Measurements from ENCODE around the gene HES2. TPM values are rescaled to one million over a fixed set of nuclear protein-coding genes. Genes with fewer than 3 reads are reported as not detected.

HES2 gene
- not detected in 2 replicates for total RNA-seq (2014; rRNA removed; shearing (Covaris generic); ENCODE audit: low replicate concordance)

DNA sequence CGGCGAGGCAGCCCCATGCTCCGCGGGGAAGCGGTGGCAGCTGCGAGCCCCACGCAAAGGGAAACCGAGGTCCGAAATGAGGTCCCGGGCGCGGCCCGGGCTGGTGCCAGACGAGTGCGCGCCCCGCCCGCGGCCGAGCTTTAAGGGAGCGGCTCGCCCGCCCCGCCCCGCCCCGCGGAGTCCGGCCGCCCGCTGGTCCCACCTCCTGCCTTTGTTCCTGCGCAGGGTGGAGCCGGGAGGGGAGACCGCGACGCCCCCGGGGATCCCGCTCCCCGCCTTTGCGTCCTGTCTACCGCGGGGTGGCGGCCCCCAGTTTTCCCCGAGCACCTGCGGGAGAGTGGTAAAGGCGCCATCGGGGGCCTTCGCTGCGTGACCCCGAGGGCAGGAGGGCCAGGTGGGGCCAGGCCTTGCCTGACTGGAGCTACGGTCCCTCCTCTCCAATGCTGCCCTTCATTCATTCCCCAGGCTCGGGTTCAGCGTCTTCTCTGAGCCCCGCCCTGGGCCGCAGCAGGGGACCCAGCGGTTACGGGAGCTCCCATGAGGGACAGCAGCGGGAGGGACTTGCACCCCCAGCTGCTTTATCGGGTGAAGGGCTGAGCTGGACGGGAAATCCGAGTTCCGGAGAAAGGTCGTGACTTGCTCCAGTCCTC lies at the start of gene HES2:
HES2 (minus strand) TSS at position 116 of the 650 bp plus-strand sequence; CDS start at position 17, 99 bp downstream.
- no peak within 1 kb of the TSS for H2AFZ ChIP-seq (ENCODE audit: low read length)
- no peaks in the 10 kb centered on the region for H4K20me1 ChIP-seq (ENCODE audit: insufficient read depth, low read depth, low read length)
- no peak within 1 kb of the TSS for H3K9ac ChIP-seq (ENCODE audit: low read length)
- H3K4me3 ChIP-seq (ENCODE audit: low read length): no peak within 1 kb of the TSS
- H3K27ac ChIP-seq (ENCODE audit: low read length): no peak within 1 kb of the TSS
- H3K79me2 ChIP-seq (ENCODE audit: low read length): no peaks in the 10 kb centered on the region
- H3K9me3 ChIP-seq (ENCODE audit: low read length): no peaks in the 10 kb centered on the region
- H3K4me1 ChIP-seq (ENCODE audit: low read length): no peaks in the 10 kb centered on the region; the same call in 1 of the 2 replicates
- DNase-seq: no peak
- no peak within 1 kb of the TSS for H3K4me2 ChIP-seq (ENCODE audit: low read depth, low read length, poor library complexity, severe bottlenecking)
- H3K27me3 ChIP-seq (ENCODE audit: low read length): no peaks in the 10 kb centered on the region
- no peaks in the 10 kb centered on the region for H3K36me3 ChIP-seq (ENCODE audit: insufficient read depth, low read length)
- no peaks in the 10 kb centered on the region for H3K9me2 ChIP-seq (replicated peaks; ENCODE audit: insufficient read depth, low read length)

- H4K20me1 ChIP-seq (ENCODE audit: insufficient read depth, low read depth, low read length): no peaks in the 10 kb centered on the region
These were observed 49.2 kb upstream of the HES2 start for GRCh38 chr1:6468729-6469461.

GRCh38 chr1:6467744-6468688 lies 48.3 kb upstream of the HES2 start:
- no peak overlapping the region for H3K4me2 ChIP-seq (ENCODE audit: low read depth, low read length, poor library complexity, severe bottlenecking)
- H3K9me3 ChIP-seq (ENCODE audit: low read length): no peaks in the 10 kb centered on the region
- no peaks in the 10 kb centered on the region for H3K36me3 ChIP-seq (ENCODE audit: insufficient read depth, low read length)
- no peak overlapping the region for H2AFZ ChIP-seq (ENCODE audit: low read length)
- H3K4me3 ChIP-seq (ENCODE audit: low read length): no peak overlapping the region
- DNase-seq: no peak
- H3K9me2 ChIP-seq (replicated peaks; ENCODE audit: insufficient read depth, low read length): no peaks in the 10 kb centered on the region
- no peaks in the 10 kb centered on the region for H3K27me3 ChIP-seq (ENCODE audit: low read length)
- no peak overlapping the region for H3K27ac ChIP-seq (ENCODE audit: low read length)
- no peaks in the 10 kb centered on the region for H3K4me1 ChIP-seq (ENCODE audit: low read length)
- no peaks in the 10 kb centered on the region for H3K79me2 ChIP-seq (ENCODE audit: low read length)
- no peak overlapping the region for H3K9ac ChIP-seq (ENCODE audit: low read length)
- no peaks in the 10 kb centered on the region for H4K20me1 ChIP-seq (ENCODE audit: insufficient read depth, low read depth, low read length)

More at GRCh38 chr1:6468729-6469461, 49.2 kb upstream of the HES2 start:
- Histone ChIP-seq H3K4me3 (ENCODE audit: low read length) (no peak overlapping the region), H3K9ac (ENCODE audit: low read length) (no peak overlapping the region), H3K4me2 (ENCODE audit: low read depth, low read length, poor library complexity, severe bottlenecking) (no peak overlapping the region), H3K79me2 (ENCODE audit: low read length) (no peaks in the 10 kb centered on the region), H3K36me3 (ENCODE audit: insufficient read depth, low read length) (no peaks in the 10 kb centered on the region), H3K4me1 (ENCODE audit: low read length) (no peaks in the 10 kb centered on the region), H3K27me3 (ENCODE audit: low read length) (no peaks in the 10 kb centered on the region), H3K9me2 (replicated peaks; ENCODE audit: insufficient read depth, low read length) (no peaks in the 10 kb centered on the region), H2AFZ (ENCODE audit: low read length) (no peak overlapping the region), H3K27ac (ENCODE audit: low read length) (no peak overlapping the region), H3K9me3 (ENCODE audit: low read length) (no peaks in the 10 kb centered on the region)
- no peak for DNase-seq

- no peak overlapping the region for H3K4me3 ChIP-seq (ENCODE audit: low read length)
- H2AFZ ChIP-seq (ENCODE audit: low read length): no peak overlapping the region
- H3K27ac ChIP-seq (ENCODE audit: low read length): no peak overlapping the region
- H4K20me1 ChIP-seq (ENCODE audit: insufficient read depth, low read depth, low read length): no peaks in the 10 kb centered on the region
- no peak overlapping the region for H3K4me2 ChIP-seq (ENCODE audit: low read depth, low read length, poor library complexity, severe bottlenecking)
- no peaks in the 10 kb centered on the region for H3K27me3 ChIP-seq (ENCODE audit: low read length)
- H3K36me3 ChIP-seq (ENCODE audit: insufficient read depth, low read length): no peaks in the 10 kb centered on the region
- no peaks in the 10 kb centered on the region for H3K4me1 ChIP-seq (ENCODE audit: low read length)
- H3K79me2 ChIP-seq (ENCODE audit: low read length): no peaks in the 10 kb centered on the region
- DNase-seq: no peak
- H3K9me3 ChIP-seq (ENCODE audit: low read length): no peaks in the 10 kb centered on the region
- no peaks in the 10 kb centered on the region for H3K9me2 ChIP-seq (replicated peaks; ENCODE audit: insufficient read depth, low read length)
- H3K9ac ChIP-seq (ENCODE audit: low read length): no peak overlapping the region
These were observed 47.5 kb upstream of the HES2 start for GRCh38 chr1:6467224-6467623.

DNA sequence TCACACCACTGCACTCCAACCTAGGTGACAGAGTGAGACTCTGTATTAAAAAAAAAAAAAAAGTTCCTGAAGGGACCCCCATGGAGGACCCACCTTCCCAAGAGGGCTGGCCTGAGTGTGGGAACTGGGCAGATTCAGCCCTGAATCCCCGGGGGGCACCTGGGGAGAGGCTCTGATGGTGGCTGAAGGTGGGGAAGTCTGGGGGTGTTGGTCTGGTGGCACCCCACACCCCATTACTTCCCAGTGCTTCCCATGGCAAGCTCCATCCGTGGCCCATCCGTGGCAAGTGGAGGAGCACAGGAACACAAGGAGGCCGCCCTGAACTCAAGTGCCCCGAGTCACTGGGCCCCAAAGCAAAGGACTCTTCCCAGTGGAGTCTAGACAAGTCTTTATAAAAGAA lies 47.0 kb upstream of the HES2 start:
- no peak overlapping the region for H2AFZ ChIP-seq (ENCODE audit: low read length)
- H3K9me3 ChIP-seq (ENCODE audit: low read length): no peaks in the 10 kb centered on the region
- H3K79me2 ChIP-seq (ENCODE audit: low read length): no peaks in the 10 kb centered on the region
- H3K27ac ChIP-seq (ENCODE audit: low read length): no peak overlapping the region
- H4K20me1 ChIP-seq (ENCODE audit: insufficient read depth, low read depth, low read length): no peaks in the 10 kb centered on the region
- no peaks in the 10 kb centered on the region for H3K9me2 ChIP-seq (replicated peaks; ENCODE audit: insufficient read depth, low read length)
- no peak overlapping the region for H3K4me3 ChIP-seq (ENCODE audit: low read length)
- no peak overlapping the region for H3K9ac ChIP-seq (ENCODE audit: low read length)
- no peaks in the 10 kb centered on the region for H3K4me1 ChIP-seq (ENCODE audit: low read length)
- H3K27me3 ChIP-seq (ENCODE audit: low read length): no peaks in the 10 kb centered on the region
- H3K4me2 ChIP-seq (ENCODE audit: low read depth, low read length, poor library complexity, severe bottlenecking): no peak overlapping the region
- no peak for DNase-seq
- no peaks in the 10 kb centered on the region for H3K36me3 ChIP-seq (ENCODE audit: insufficient read depth, low read length)

GRCh38 chr1:6466023-6466422 lies 46.3 kb upstream of the HES2 start, which contains the start of gene TNFRSF25:
Gene TNFRSF25 (minus strand): TSS chr1:6466173. CDS start chr1:6466107, 66 bp downstream.
- H3K9me2 ChIP-seq (replicated peaks; ENCODE audit: insufficient read depth, low read length): no peaks in the 10 kb centered on the region
- no peak for DNase-seq
- H3K4me3 ChIP-seq (ENCODE audit: low read length): no peak within 1 kb of the TSS
- H3K36me3 ChIP-seq (ENCODE audit: insufficient read depth, low read length): no peaks in the 10 kb centered on the region
- H3K4me2 ChIP-seq (ENCODE audit: low read depth, low read length, poor library complexity, severe bottlenecking): no peak within 1 kb of the TSS
- H3K79me2 ChIP-seq (ENCODE audit: low read length): no peaks in the 10 kb centered on the region
- H3K9ac ChIP-seq (ENCODE audit: low read length): no peak within 1 kb of the TSS
- H3K27ac ChIP-seq (ENCODE audit: low read length): no peak within 1 kb of the TSS
- H3K27me3 ChIP-seq (ENCODE audit: low read length): no peaks in the 10 kb centered on the region
- no peaks in the 10 kb centered on the region for H3K4me1 ChIP-seq (ENCODE audit: low read length)
- no peak within 1 kb of the TSS for H2AFZ ChIP-seq (ENCODE audit: low read length)
- H4K20me1 ChIP-seq (ENCODE audit: insufficient read depth, low read depth, low read length): no peaks in the 10 kb centered on the region
- H3K9me3 ChIP-seq (ENCODE audit: low read length): no peaks in the 10 kb centered on the region

- no peaks in the 10 kb centered on the region for H3K4me1 ChIP-seq (ENCODE audit: low read length)
- DNase-seq: no peak
- H3K36me3 ChIP-seq (ENCODE audit: insufficient read depth, low read length): no peaks in the 10 kb centered on the region
- H3K9me2 ChIP-seq (replicated peaks; ENCODE audit: insufficient read depth, low read length): no peaks in the 10 kb centered on the region
- H2AFZ ChIP-seq (ENCODE audit: low read length): no peak overlapping the region
- H3K9ac ChIP-seq (ENCODE audit: low read length): no peak overlapping the region
- H3K4me3 ChIP-seq (ENCODE audit: low read length): no peak overlapping the region
- H3K4me2 ChIP-seq (ENCODE audit: low read depth, low read length, poor library complexity, severe bottlenecking): no peak overlapping the region
- H3K27me3 ChIP-seq (ENCODE audit: low read length): no peaks in the 10 kb centered on the region
- H3K79me2 ChIP-seq (ENCODE audit: low read length): no peaks in the 10 kb centered on the region
- H4K20me1 ChIP-seq (ENCODE audit: insufficient read depth, low read depth, low read length): no peaks in the 10 kb centered on the region
- H3K27ac ChIP-seq (ENCODE audit: low read length): no peak overlapping the region
- H3K9me3 ChIP-seq (ENCODE audit: low read length): no peaks in the 10 kb centered on the region
These were observed 45.8 kb upstream of the HES2 start for GRCh38 chr1:6465461-6466005.

Measured in Karpas-422 (cell line).